Uterus (tissue), 4 donors: ENCODE data around the gene GALNT2. TPM values are rescaled to one million over a fixed set of nuclear protein-coding genes. Genes with fewer than 3 reads are reported as not detected.

Experiments
- DNase-seq, 2 donors: peaks; one replicate each; pipeline ENCODE4 v3.0.0-alpha.2; 2019 to 2020
- H3K27ac ChIP-seq, 2 donors: fragments of 200-600 bp; sonication (generic); 1 replicate in 1 of 2; 2 replicates in 1 of 2; pipeline ENCODE4 v1.5.1; 2016 to 2018
- H3K27me3 ChIP-seq, 2 donors: fragments of 200-600 bp; sonication (generic); one replicate each; pipeline ENCODE4 v1.5.1; 2018 to 2019; ENCODE audit warnings: control low read depth in 1 of 2
- H3K36me3 ChIP-seq, 2 donors: fragments of 200-600 bp; sonication (generic); one replicate each; pipeline ENCODE4 v1.5.1; 2019; ENCODE audit warnings: control low read depth in 1 of 2
- H3K4me1 ChIP-seq, 2 donors: fragments of 200-600 bp; sonication (generic); one replicate each; pipeline ENCODE4 v1.5.1; 2018 to 2019; ENCODE audit warnings: control low read depth in 1 of 2
- H3K4me3 ChIP-seq, 2 donors: fragments of 200-600 bp; sonication (generic); 1 replicate in 1 of 2; 2 replicates in 1 of 2; pipeline ENCODE4 v1.5.1; 2018 to 2019; ENCODE audit warnings: mild to moderate bottlenecking in 1 of 2
- H3K9me3 ChIP-seq, 2 donors: fragments of 200-600 bp; sonication (generic); one replicate each; pipeline ENCODE4 v1.5.1; 2019; ENCODE audit warnings: control low read depth in 1 of 2
- CTCF ChIP-seq, 4 experiments: fragments of 200-600 bp in 2 of 4; fragments of 450-650 bp in 2 of 4; sonication (generic) in 2 of 4; IDR thresholded peaks; one replicate each; pipeline ENCODE4 v1.5.1; 2016 to 2019; ENCODE audit warnings: antibody characterized with exemption in 4 of 4, mild to moderate bottlenecking in 2 of 4, moderate library complexity in 1 of 4
- POLR2A ChIP-seq, 2 donors: fragments of 450-650 bp; IDR thresholded peaks; one replicate each; pipeline ENCODE4 v1.6.1; 2016; ENCODE audit warnings: antibody characterized with exemption in 2 of 2, mild to moderate bottlenecking in 1 of 2, moderate library complexity in 1 of 2
- intact Hi-C: fragments of 100-400 bp; cut with DNase I; formaldehyde crosslinking; loops from one replicate; pipeline ENCODE4 v1.15.1; 2023; ENCODE audit warnings: low total_unique reads
- total RNA-seq, 4 donors: library from RNA; depleted of rRNA in 3 of 4; stranded (reverse); fragments of >200 nt in 3 of 4; gene quantifications; one replicate each; pipeline versions ENCODE4 v1.1.0 to v1.2.4, GENCODE V29; 2014 to 2023
- donor health status: DM: yes; HTN: yes; CAD: no.

GALNT2 gene
- total RNA-seq, 4 donors from 2014 or later = 13.6 to 51.6 (median 39.6) TPM

GRCh38 chr1:230171356-230172015 is 104.4 kb downstream of the GALNT2 start:
- Histone ChIP-seq H3K27ac (no peak overlapping the region), H3K36me3 (no peaks in the 10 kb centered on the region), H3K27me3 (no peaks in the 10 kb centered on the region), H3K9me3 (no peaks in the 10 kb centered on the region), H3K4me1 (no peaks in the 10 kb centered on the region), H3K4me3 (no peak overlapping the region)
- TF ChIP-seq CTCF (IDR thresholded peaks at IDR 0.05) = no peak
- TF ChIP-seq POLR2A (IDR thresholded peaks at IDR 0.05) = no peak
- DNase-seq = peak in 1 of 2 donors; percentile 0
- intact Hi-C loops = no loop called here

GRCh38 chr1:230172016-230172537 is 105.0 kb downstream of the GALNT2 start:
- Histone ChIP-seq H3K27ac (no peak overlapping the region), H3K4me1 (no peaks in the 10 kb centered on the region), H3K27me3 (no peaks in the 10 kb centered on the region), H3K36me3 (no peaks in the 10 kb centered on the region), H3K9me3 (no peaks in the 10 kb centered on the region), H3K4me3 (no peak overlapping the region)
- intact Hi-C loops = no loop called here
- no peak for TF ChIP-seq CTCF (IDR thresholded peaks at IDR 0.05)
- TF ChIP-seq POLR2A (IDR thresholded peaks at IDR 0.05) = no peak
- DNase-seq = peak in 1 of 2 donors; percentile 8

- Histone ChIP-seq H3K4me1 (no peaks in the 10 kb centered on the region), H3K9me3 (no peaks in the 10 kb centered on the region), H3K36me3 (no peaks in the 10 kb centered on the region), H3K27me3 (no peaks in the 10 kb centered on the region), H3K4me3 (no peak overlapping the region), H3K27ac (no peak overlapping the region)
- TF ChIP-seq POLR2A (IDR thresholded peaks at IDR 0.05) (no peak), CTCF (IDR thresholded peaks at IDR 0.05) (no peak)
- DNase-seq = peak in 1 of 2 donors; percentile 1
- intact Hi-C loops = no loop called here
Observed at GRCh38 chr1:230173187-230173975, 106.3 kb downstream of the GALNT2 start.

GRCh38 chr1:230174041-230174440 is 107.0 kb downstream of the GALNT2 start:
- intact Hi-C loops = no loop called here
- H3K4me3 ChIP-seq = no peak overlapping the region
- TF ChIP-seq POLR2A (IDR thresholded peaks at IDR 0.05) (no peak), CTCF (IDR thresholded peaks at IDR 0.05) (no peak)
- H3K27ac ChIP-seq = no peak overlapping the region
- no peaks in the 10 kb centered on the region for H3K36me3 ChIP-seq
- peak in 1 of 2 donors; percentile 6 for DNase-seq
- H3K9me3 ChIP-seq = no peaks in the 10 kb centered on the region
- no peaks in the 10 kb centered on the region for H3K4me1 ChIP-seq
- no peaks in the 10 kb centered on the region for H3K27me3 ChIP-seq
